ENCODE data around the gene CSTPP1. TPM values are rescaled to one million over a fixed set of nuclear protein-coding genes. Genes with fewer than 3 reads are reported as not detected.

Gene CSTPP1
- total RNA-seq, 1 donor from 2014 or later = 31.5 TPM

DNA sequence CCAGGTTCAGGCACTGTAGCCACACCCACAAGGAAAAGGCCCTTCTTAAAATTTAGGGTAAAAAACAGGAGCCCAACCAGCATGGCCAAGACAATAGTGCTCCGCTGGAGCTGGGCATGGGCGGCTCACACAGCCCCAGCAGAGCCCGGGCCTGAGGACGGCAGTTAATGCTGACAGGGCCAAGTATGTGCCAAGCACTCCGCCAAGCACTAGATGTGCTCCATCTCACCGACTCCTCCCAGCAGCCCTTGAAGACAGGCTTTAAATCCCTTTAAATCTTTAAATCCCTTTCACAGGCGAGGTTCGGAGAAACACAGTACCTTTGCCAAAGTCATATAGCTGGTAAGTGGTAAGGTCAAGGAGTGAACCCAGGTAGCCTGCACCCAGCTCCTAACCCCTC lies 235.3 kb downstream of the CSTPP1 start:
- no peak overlapping the region for H3K4me3 ChIP-seq (ENCODE audit: low read depth, low read length)
- peaks cover 6% of the 10 kb centered on the region for H3K36me3 ChIP-seq (ENCODE audit: control insufficient read depth, insufficient read depth, low read length)
- TF ChIP-seq, protein P1, sequence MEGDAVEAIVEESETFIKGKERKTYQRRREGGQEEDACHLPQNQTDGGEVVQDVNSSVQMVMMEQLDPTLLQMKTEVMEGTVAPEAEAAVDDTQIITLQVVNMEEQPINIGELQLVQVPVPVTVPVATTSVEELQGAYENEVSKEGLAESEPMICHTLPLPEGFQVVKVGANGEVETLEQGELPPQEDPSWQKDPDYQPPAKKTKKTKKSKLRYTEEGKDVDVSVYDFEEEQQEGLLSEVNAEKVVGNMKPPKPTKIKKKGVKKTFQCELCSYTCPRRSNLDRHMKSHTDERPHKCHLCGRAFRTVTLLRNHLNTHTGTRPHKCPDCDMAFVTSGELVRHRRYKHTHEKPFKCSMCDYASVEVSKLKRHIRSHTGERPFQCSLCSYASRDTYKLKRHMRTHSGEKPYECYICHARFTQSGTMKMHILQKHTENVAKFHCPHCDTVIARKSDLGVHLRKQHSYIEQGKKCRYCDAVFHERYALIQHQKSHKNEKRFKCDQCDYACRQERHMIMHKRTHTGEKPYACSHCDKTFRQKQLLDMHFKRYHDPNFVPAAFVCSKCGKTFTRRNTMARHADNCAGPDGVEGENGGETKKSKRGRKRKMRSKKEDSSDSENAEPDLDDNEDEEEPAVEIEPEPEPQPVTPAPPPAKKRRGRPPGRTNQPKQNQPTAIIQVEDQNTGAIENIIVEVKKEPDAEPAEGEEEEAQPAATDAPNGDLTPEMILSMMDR (IDR thresholded peaks at IDR 0.05; ENCODE audit: insufficient read depth, low read length, poor library complexity, severe bottlenecking) = no peak

DNA sequence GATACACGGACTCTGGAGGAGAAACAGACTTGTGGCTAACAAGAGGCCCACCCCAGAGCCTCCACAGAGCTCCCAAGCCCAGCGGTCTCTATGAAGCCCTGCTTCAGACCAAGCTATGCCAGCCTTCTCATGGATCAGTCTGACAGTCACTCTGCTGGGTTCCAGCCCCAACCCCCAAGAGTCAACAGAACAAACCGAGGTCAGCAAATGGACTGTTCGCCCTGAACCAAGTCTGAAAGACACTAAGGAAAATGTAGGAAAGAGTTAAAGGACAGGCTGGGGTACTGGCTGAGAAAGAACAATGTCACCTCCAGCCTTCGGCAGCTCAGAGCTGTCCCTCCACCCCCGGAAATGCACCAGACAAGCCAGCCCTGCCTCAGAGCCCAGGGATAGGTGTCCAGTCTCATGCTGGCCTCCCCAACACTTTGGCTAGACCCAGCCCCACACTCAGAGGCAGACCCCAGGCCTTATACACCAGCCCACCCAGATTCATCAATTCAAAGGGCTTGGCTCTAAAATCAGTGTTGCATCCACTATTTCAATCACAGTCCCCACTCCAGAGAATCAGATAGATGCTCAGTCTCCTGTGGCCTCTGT lies 236.3 kb downstream of the CSTPP1 start:
- no peak for DNase-seq (ENCODE audit: low read depth)
- TF ChIP-seq, protein P1 (IDR thresholded peaks at IDR 0.05; ENCODE audit: insufficient read depth, low read length, poor library complexity, severe bottlenecking) = no peak
- Histone ChIP-seq H3K36me3 (ENCODE audit: control insufficient read depth, insufficient read depth, low read length) (peaks cover 5% of the 10 kb centered on the region), H3K27me3 (ENCODE audit: control insufficient read depth, insufficient read depth, low read length) (no peaks in the 10 kb centered on the region), H3K4me3 (ENCODE audit: low read depth, low read length) (no peak overlapping the region)

More for the DNA sequence above, 235.3 kb downstream of the CSTPP1 start:
- DNase-seq (ENCODE audit: low read depth) = no peak
- H3K27me3 ChIP-seq (ENCODE audit: control insufficient read depth, insufficient read depth, low read length) = no peaks in the 10 kb centered on the region

DNA sequence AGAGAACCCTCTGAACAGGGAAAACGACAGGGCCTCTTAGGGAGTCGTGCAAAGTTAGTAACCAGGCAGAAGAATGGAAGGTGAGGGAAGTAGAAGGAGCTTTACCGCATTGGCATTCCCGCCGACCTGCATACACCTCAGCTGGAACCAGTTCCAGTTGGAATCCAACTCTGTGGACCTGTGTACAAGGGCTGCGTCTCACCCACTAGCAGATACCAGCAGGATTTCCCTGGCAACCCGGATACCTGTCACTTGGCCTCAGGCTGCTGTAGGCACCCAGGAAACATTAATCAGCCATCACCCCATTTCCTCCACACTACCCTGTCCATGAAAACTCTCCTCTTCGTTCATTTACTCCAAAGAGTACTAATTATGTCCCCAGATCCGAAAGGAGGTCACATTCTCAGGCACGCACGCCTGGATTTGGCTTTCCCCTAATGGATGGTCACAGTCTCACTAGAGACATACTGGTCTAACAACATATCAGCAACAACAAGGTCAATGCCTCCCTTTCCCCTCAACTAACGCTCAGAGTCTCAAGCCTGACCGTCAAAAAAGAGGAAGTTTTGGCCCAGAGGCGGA lies 239.3 kb downstream of the CSTPP1 start:
- peak overlapping the region; percentile 97 for H3K4me3 ChIP-seq (ENCODE audit: low read depth, low read length)
- H3K27me3 ChIP-seq (ENCODE audit: control insufficient read depth, insufficient read depth, low read length) = no peaks in the 10 kb centered on the region
- TF ChIP-seq, protein P1 (IDR thresholded peaks at IDR 0.05; ENCODE audit: insufficient read depth, low read length, poor library complexity, severe bottlenecking) = no peak
- DNase-seq (ENCODE audit: low read depth) = no peak
- peaks cover 3% of the 10 kb centered on the region for H3K36me3 ChIP-seq (ENCODE audit: control insufficient read depth, insufficient read depth, low read length)

DNA sequence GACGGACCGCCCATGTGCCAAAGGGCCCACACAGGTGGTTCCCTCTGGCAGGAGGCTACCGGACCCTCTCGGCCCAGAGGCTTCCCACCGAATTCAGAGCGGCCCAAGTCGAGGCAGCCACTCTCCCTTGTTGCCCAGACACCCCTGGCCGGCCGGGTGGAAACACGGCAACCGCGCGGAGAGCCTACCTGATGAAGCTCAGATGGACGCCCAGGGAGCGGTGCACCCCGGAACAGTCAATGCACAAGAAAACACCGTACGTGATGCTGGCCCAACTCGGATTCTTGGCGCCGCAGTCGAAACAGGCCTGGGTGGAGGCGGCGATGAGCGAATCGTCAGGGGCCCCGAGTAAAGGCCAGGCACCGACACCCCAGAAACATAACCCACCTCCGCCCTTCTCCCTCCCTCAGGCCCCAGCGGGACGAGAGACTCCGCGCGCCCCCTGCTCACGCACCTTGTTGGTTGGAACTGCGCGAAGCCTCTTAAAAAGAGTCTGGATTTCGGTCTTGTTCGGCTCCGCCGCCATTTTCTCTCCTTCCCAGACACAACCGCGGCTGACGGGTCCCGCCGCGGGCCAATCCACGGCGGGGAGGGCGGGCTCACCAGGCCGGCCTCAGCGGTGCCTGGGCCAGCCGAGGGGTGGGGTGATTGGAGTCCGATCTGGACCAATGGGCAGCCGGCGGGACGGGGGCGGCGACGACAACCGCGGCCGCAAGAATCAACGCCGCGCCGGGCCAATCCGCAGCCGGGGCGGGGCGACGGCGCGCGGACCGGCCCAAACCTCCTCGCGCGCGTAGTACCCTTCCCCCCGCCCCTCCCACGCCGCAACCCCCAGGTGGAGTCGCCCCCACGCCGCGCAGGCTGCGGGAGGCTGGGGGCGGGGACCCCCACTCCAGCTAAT lies 240.0 kb downstream of the CSTPP1 start, which contains the start of gene ARFGAP2:
Gene ARFGAP2, minus strand, starts transcription at position 552 of the 901 bp plus-strand sequence. Its CDS starts 26 bp downstream, at position 526.
- Histone ChIP-seq H3K27me3 (ENCODE audit: control insufficient read depth, insufficient read depth, low read length) (no peaks in the 10 kb centered on the region), H3K36me3 (ENCODE audit: control insufficient read depth, insufficient read depth, low read length) (peaks cover 3% of the 10 kb centered on the region), H3K4me3 (ENCODE audit: low read depth, low read length) (peak within 1 kb of the TSS; percentile 97)
- TF ChIP-seq, protein P1 (IDR thresholded peaks at IDR 0.05; ENCODE audit: insufficient read depth, low read length, poor library complexity, severe bottlenecking) = no peak
- DNase-seq (ENCODE audit: low read depth) = peak; percentile 82

DNA sequence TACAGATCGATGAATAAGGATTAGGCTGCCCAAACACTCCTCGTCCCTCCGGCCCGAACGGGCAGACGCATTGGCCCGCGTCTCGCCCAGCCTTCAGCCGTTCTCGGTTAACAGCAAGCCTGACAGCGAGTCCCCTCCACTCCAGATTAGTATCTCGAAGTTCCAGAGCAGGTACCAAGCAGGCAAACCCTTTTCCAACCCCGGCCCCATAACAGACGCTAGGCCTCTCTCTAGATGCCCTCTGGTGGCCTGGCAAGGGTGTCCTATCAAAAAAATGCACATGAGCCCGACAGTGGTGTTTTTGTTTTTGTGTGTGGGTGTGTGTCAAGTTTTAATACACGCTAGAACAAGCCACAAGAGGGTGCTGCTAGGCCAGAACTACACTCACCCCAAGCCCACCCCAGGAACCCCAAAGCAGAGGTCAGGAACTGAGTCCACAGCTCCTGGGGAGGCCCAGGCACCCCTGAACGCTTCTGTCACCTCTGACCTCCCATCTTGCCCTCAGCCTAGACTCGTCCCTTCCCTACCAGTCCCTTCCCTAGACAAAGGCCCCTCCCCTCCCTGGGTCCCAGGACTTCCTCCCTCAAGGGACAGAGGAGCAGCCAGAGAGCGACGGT lies 240.8 kb downstream of the CSTPP1 start:
- DNase-seq (ENCODE audit: low read depth) = no peak
- H3K27me3 ChIP-seq (ENCODE audit: control insufficient read depth, insufficient read depth, low read length) = no peaks in the 10 kb centered on the region
- H3K4me3 ChIP-seq (ENCODE audit: low read depth, low read length) = peak overlapping the region; percentile 54
- peaks cover 3% of the 10 kb centered on the region for H3K36me3 ChIP-seq (ENCODE audit: control insufficient read depth, insufficient read depth, low read length)
- TF ChIP-seq, protein P1 (IDR thresholded peaks at IDR 0.05; ENCODE audit: insufficient read depth, low read length, poor library complexity, severe bottlenecking) = peak; percentile 78

All from kidney epithelial cell (primary cell).